HepG2 (cell line): ENCODE results near the gene GDPGP1. TPM values are rescaled to one million over a fixed set of nuclear protein-coding genes. Genes with fewer than 3 reads are reported as not detected.

ENCODE experiments used
- ERF ChIP-seq: IDR thresholded peaks from 2 replicates; pipeline ENCODE4 v1.6.1; 2018; ENCODE audit warnings: missing biosample characterization, missing genetic modification reagents
- FOXO1 ChIP-seq: sonication (generic); formaldehyde crosslinking; IDR thresholded peaks from 2 replicates; pipeline ENCODE4 v1.4.0; 2020; ENCODE audit warnings: missing genetic modification reagents
- MYC ChIP-seq: sonication (generic); formaldehyde crosslinking; IDR thresholded peaks from 2 replicates; pipeline ENCODE4 v1.9.0; 2021; ENCODE audit warnings: missing genetic modification reagents, borderline replicate concordance
- NCOA5 ChIP-seq: sonication (generic); formaldehyde crosslinking; IDR thresholded peaks from 2 replicates; pipeline ENCODE4 v1.4.0; 2020; ENCODE audit warnings: missing genetic modification reagents
- SALL1 ChIP-seq: sonication (generic); formaldehyde crosslinking; IDR thresholded peaks from 2 replicates; pipeline ENCODE4 v1.8.0; 2022; ENCODE audit warnings: mild to moderate bottlenecking, missing genetic modification reagents
- SMC3 ChIP-seq: IDR thresholded peaks from 2 replicates; pipeline ENCODE4 v1.6.1; 2011; ENCODE audit warnings: low read length, improper control_type of control experiment
- TEAD3 ChIP-seq: optimal IDR thresholded peaks from 2 replicates; pipeline ENCODE3; 2016; ENCODE audit warnings: borderline replicate concordance
- ZNF205 ChIP-seq: IDR thresholded peaks from 2 replicates; pipeline ENCODE4 v1.6.1; 2018; ENCODE audit warnings: missing biosample characterization, missing genetic modification reagents
- ZNF768 ChIP-seq: sonication (generic); formaldehyde crosslinking; IDR thresholded peaks from 2 replicates; pipeline ENCODE4 v1.4.0; 2020; ENCODE audit warnings: missing genetic modification reagents
- polyA plus RNA-seq, 8 experiments: library from polyadenylated mRNA; depleted of rRNA in 3 of 8; stranded (reverse) in 7 of 8; unstranded in 1 of 8; fragments of >200 nt; fragmentation: Illumina TruSeq in 4 of 8; extraction: Trizol in 4 of 8; gene quantifications; 2 replicates each; pipeline versions ENCODE4 v1.2.1 to v1.2.3, GENCODE V29; 2011 to 2016; ENCODE audit warnings: low read depth in 4 of 8, missing spikeins in 1 of 8, mixed read lengths in 1 of 8; ENCODE audit not compliant: insufficient read depth in 1 of 8
- total RNA-seq, 5 experiments: library from RNA; depleted of rRNA; stranded (reverse); fragments of >200 nt; fragmentation: Illumina TruSeq; extraction: Trizol; gene quantifications; 2 replicates each; pipeline ENCODE4 v1.2.3, GENCODE V29; 2016; ENCODE audit warnings: low read depth in 1 of 5
- TF ChIP-seq, protein P1 (sequence below): sonication (generic); formaldehyde crosslinking; IDR thresholded peaks from 2 replicates; pipeline ENCODE4 v1.4.0; 2020; ENCODE audit warnings: missing genetic modification reagents
- TF ChIP-seq, protein P2 (sequence below): sonication (generic); formaldehyde crosslinking; IDR thresholded peaks from 2 replicates; pipeline ENCODE4 v1.4.0; 2020; ENCODE audit warnings: missing genetic modification reagents
- TF ChIP-seq, protein P3 (sequence below): sonication (generic); formaldehyde crosslinking; conservative IDR thresholded peaks from 2 replicates; pipeline ENCODE4 v1.8.0; 2022; ENCODE audit warnings: mild to moderate bottlenecking, moderate library complexity, missing genetic modification reagents
- TF ChIP-seq, protein P4 (sequence below): sonication (generic); formaldehyde crosslinking; IDR thresholded peaks from 2 replicates; pipeline ENCODE4 v1.5.1; 2020; ENCODE audit warnings: mild to moderate bottlenecking, missing genetic modification reagents, moderate library complexity
- TF ChIP-seq, protein P5 (sequence below): sonication (generic); formaldehyde crosslinking; IDR thresholded peaks from 2 replicates; pipeline ENCODE4 v1.4.0; 2020; ENCODE audit warnings: missing genetic modification reagents

The GDPGP1 gene
- total and polyA plus RNA-seq, 2 of the 13 experiments (the other 11 are each of a cell fraction or from before 2014, with no cell fraction given), result 1.5 to 4.3 TPM

DNA sequence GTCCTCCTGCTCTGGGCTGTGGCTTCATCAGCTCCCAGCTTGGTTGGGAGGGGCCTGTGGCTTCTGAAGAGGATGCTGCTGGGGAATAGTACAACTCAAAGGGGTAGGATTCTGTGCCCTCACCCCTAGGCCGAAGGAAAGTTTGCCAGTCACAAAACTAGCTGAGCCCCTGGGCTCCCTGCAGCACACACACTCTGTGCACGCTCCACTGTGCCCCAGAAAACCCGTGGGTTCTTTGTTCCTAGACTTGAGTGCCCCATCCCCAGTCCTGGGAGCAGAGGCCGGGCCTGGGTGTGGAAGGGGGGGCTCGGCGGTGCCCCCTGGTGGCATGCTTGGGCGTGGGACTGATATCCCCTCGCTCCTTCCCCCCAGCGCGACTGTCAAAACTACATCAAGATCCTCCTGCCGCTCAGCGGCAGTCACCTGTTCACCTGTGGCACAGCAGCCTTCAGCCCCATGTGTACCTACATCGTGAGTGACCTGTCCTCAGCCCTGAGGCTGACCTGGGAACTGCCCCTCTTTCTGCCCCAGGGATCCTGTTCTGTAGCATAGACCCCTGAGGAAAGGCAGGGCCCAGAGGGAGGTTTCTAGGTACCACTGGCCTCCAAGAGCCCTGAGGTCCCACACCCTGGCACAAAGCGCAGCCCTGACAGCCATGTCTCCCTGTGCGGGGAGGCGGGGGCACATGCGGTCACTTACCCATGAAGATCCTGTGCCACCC is 14.4 kb upstream of the GDPGP1 start (continued):
- TF ChIP-seq MYC (peak; percentile 31; the same call in 1 of the 2 replicates), SMC3 (peak; percentile 56; the same call in 1 of the 2 replicates), ZNF768 (peak; percentile 32; the same call in 1 of the 2 replicates), SALL1 (CRISPR knock-in tag) (peak; percentile 26; the same call in 1 of the 2 replicates), ERF (CRISPR knock-in tag) (0 out of 2 replicates have a peak, but pooled peaks have one; percentile 29), TEAD3 (peak; percentile 11), ZNF205 (0 out of 2 replicates have a peak, but pooled peaks have one; percentile 39), FOXO1 (CRISPR knock-in tag) (0 out of 2 replicates have a peak, but pooled peaks have one; percentile 12), NCOA5 (CRISPR knock-in tag) (no peak)
- TF ChIP-seq, protein P1, sequence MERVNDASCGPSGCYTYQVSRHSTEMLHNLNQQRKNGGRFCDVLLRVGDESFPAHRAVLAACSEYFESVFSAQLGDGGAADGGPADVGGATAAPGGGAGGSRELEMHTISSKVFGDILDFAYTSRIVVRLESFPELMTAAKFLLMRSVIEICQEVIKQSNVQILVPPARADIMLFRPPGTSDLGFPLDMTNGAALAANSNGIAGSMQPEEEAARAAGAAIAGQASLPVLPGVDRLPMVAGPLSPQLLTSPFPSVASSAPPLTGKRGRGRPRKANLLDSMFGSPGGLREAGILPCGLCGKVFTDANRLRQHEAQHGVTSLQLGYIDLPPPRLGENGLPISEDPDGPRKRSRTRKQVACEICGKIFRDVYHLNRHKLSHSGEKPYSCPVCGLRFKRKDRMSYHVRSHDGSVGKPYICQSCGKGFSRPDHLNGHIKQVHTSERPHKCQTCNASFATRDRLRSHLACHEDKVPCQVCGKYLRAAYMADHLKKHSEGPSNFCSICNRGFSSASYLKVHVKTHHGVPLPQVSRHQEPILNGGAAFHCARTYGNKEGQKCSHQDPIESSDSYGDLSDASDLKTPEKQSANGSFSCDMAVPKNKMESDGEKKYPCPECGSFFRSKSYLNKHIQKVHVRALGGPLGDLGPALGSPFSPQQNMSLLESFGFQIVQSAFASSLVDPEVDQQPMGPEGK (CRISPR knock-in tag), result peak; percentile 37; the same call in 1 of the 2 replicates
- TF ChIP-seq, protein P2, sequence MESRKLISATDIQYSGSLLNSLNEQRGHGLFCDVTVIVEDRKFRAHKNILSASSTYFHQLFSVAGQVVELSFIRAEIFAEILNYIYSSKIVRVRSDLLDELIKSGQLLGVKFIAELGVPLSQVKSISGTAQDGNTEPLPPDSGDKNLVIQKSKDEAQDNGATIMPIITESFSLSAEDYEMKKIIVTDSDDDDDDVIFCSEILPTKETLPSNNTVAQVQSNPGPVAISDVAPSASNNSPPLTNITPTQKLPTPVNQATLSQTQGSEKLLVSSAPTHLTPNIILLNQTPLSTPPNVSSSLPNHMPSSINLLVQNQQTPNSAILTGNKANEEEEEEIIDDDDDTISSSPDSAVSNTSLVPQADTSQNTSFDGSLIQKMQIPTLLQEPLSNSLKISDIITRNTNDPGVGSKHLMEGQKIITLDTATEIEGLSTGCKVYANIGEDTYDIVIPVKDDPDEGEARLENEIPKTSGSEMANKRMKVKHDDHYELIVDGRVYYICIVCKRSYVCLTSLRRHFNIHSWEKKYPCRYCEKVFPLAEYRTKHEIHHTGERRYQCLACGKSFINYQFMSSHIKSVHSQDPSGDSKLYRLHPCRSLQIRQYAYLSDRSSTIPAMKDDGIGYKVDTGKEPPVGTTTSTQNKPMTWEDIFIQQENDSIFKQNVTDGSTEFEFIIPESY (CRISPR knock-in tag), result peak; percentile 63
- TF ChIP-seq, protein P3, sequence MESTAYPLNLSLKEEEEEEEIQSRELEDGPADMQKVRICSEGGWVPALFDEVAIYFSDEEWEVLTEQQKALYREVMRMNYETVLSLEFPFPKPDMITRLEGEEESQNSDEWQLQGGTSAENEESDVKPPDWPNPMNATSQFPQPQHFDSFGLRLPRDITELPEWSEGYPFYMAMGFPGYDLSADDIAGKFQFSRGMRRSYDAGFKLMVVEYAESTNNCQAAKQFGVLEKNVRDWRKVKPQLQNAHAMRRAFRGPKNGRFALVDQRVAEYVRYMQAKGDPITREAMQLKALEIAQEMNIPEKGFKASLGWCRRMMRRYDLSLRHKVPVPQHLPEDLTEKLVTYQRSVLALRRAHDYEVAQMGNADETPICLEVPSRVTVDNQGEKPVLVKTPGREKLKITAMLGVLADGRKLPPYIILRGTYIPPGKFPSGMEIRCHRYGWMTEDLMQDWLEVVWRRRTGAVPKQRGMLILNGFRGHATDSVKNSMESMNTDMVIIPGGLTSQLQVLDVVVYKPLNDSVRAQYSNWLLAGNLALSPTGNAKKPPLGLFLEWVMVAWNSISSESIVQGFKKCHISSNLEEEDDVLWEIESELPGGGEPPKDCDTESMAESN (CRISPR knock-in tag), result 0 out of 2 replicates have a peak, but pooled peaks have one; percentile 53
- TF ChIP-seq, protein P4, sequence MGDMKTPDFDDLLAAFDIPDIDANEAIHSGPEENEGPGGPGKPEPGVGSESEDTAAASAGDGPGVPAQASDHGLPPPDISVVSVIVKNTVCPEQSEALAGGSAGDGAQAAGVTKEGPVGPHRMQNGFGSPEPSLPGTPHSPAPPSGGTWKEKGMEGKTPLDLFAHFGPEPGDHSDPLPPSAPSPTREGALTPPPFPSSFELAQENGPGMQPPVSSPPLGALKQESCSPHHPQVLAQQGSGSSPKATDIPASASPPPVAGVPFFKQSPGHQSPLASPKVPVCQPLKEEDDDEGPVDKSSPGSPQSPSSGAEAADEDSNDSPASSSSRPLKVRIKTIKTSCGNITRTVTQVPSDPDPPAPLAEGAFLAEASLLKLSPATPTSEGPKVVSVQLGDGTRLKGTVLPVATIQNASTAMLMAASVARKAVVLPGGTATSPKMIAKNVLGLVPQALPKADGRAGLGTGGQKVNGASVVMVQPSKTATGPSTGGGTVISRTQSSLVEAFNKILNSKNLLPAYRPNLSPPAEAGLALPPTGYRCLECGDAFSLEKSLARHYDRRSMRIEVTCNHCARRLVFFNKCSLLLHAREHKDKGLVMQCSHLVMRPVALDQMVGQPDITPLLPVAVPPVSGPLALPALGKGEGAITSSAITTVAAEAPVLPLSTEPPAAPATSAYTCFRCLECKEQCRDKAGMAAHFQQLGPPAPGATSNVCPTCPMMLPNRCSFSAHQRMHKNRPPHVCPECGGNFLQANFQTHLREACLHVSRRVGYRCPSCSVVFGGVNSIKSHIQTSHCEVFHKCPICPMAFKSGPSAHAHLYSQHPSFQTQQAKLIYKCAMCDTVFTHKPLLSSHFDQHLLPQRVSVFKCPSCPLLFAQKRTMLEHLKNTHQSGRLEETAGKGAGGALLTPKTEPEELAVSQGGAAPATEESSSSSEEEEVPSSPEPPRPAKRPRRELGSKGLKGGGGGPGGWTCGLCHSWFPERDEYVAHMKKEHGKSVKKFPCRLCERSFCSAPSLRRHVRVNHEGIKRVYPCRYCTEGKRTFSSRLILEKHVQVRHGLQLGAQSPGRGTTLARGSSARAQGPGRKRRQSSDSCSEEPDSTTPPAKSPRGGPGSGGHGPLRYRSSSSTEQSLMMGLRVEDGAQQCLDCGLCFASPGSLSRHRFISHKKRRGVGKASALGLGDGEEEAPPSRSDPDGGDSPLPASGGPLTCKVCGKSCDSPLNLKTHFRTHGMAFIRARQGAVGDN, result peak; percentile 59
- TF ChIP-seq, protein P5, sequence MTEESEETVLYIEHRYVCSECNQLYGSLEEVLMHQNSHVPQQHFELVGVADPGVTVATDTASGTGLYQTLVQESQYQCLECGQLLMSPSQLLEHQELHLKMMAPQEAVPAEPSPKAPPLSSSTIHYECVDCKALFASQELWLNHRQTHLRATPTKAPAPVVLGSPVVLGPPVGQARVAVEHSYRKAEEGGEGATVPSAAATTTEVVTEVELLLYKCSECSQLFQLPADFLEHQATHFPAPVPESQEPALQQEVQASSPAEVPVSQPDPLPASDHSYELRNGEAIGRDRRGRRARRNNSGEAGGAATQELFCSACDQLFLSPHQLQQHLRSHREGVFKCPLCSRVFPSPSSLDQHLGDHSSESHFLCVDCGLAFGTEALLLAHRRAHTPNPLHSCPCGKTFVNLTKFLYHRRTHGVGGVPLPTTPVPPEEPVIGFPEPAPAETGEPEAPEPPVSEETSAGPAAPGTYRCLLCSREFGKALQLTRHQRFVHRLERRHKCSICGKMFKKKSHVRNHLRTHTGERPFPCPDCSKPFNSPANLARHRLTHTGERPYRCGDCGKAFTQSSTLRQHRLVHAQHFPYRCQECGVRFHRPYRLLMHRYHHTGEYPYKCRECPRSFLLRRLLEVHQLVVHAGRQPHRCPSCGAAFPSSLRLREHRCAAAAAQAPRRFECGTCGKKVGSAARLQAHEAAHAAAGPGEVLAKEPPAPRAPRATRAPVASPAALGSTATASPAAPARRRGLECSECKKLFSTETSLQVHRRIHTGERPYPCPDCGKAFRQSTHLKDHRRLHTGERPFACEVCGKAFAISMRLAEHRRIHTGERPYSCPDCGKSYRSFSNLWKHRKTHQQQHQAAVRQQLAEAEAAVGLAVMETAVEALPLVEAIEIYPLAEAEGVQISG (CRISPR knock-in tag), result peak; percentile 34; the same call in 1 of the 2 replicates
